K562 (cell line): ENCODE measurements around the gene APOBEC3A. TPM values are rescaled to one million over a fixed set of nuclear protein-coding genes. Genes with fewer than 3 reads are reported as not detected.
"Not testable (repeated sequence)": the region's sequence is repeated elsewhere in the genome, so short reads cannot be mapped to it uniquely, and the experiment has no call there.

Source experiments
- ATAC-seq: fragments of 200-7000 bp; cut with Tn5 transposase; 3 replicates; pipeline ENCODE4 v1.9.1; 2020; ENCODE audit warnings: moderate library complexity
- BruUV-seq: library from RNA; stranded (reverse); fragments of 400-500 nt; replicated peaks from 2 replicates; lab custom pipeline; 2021; lab: Mats Ljungman, UMichigan
- CTCF ChIA-PET: fragments of 300-600 bp; formaldehyde crosslinking; extraction: SDS; loops from one replicate; lab custom pipeline; 2021; ENCODE audit warnings: low intra/inter-chr PET ratio; lab: Yijun Ruan, JAX
- POLR2A ChIA-PET: fragments of 300-600, 350-650 bp; sonication (Branson Sonifier 250); formaldehyde crosslinking; extraction: SDS; loops from one replicate; lab custom pipeline; 2021; ENCODE audit warnings: antibody characterized with exemption, inconsistent platforms; lab: Yijun Ruan, JAX
- DNase-seq, 4 experiments: peaks; one replicate each; pipeline versions ENCODE4 v3.0.0 to v3.0.0-alpha.2; 2011 to 2018; ENCODE audit warnings: low spot score in 3 of 4, mixed read lengths in 3 of 4; ENCODE audit errors: extremely low read depth in 1 of 4
- FAIRE-seq: peaks from 2 replicates; lab custom pipeline; 2011; peaks lifted over from hg19 to GRCh38; lab: Jason Lieb, UNC
- H2AFZ ChIP-seq: 2 replicates; pipeline ENCODE4 v1.6.0; 2011; ENCODE audit warnings: low read depth, low read length, control low read depth, inconsistent platforms
- H3K27ac ChIP-seq: fragments of 200-600 bp; 3 replicates; pipeline ENCODE4 v1.8.0; 2011; ENCODE audit warnings: low read depth, mild to moderate bottlenecking, control low read depth, inconsistent platforms, low read length, moderate library complexity, mixed read lengths; ENCODE audit errors: extremely low read depth
- H3K27me3 ChIP-seq, 2 experiments: fragments of 300-600 bp in 1 of 2; 2 replicates in 1 of 2; 3 replicates in 1 of 2; pipeline versions ENCODE4 v1.6.0 to v1.8.0; 2011; ENCODE audit warnings: inconsistent platforms in 2 of 2, low read length in 2 of 2, mild to moderate bottlenecking in 1 of 2, mixed read lengths in 1 of 2, moderate library complexity in 1 of 2; ENCODE audit not compliant: control insufficient read depth in 2 of 2, insufficient read depth in 2 of 2
- H3K36me3 ChIP-seq: fragments of 300-600 bp; 3 replicates; pipeline ENCODE4 v1.8.0; 2011; ENCODE audit warnings: mild to moderate bottlenecking, low read length, inconsistent platforms; ENCODE audit not compliant: control insufficient read depth, insufficient read depth
- H3K4me1 ChIP-seq, 2 experiments: fragments of 200-600 bp in 1 of 2; replicated peaks in 1 of 2; 2 replicates in 1 of 2; 3 replicates in 1 of 2; pipeline versions ENCODE4 v1.5.1 to v1.8.0; 2011; ENCODE audit warnings: inconsistent platforms in 2 of 2, low read length in 2 of 2, mild to moderate bottlenecking in 1 of 2, mixed read lengths in 1 of 2, moderate library complexity in 1 of 2; ENCODE audit not compliant: control insufficient read depth in 2 of 2, insufficient read depth in 2 of 2
- H3K4me2 ChIP-seq: 2 replicates; pipeline ENCODE4 v1.6.1; 2011; ENCODE audit warnings: low read length, control low read depth, inconsistent platforms, mixed read lengths; ENCODE audit not compliant: insufficient read depth
- H3K4me3 ChIP-seq: fragments of 200-600 bp; sonication (generic), shearing (Covaris generic); 2 replicates; pipeline ENCODE4 v1.5.1; 2016; ENCODE audit warnings: control low read depth, inconsistent platforms
- H3K79me2 ChIP-seq: fragments of 200-600 bp; 3 replicates; pipeline ENCODE4 v1.8.0; 2011; ENCODE audit warnings: low read length, inconsistent platforms; ENCODE audit not compliant: control insufficient read depth, insufficient read depth
- H3K9ac ChIP-seq, 2 experiments: 2 replicates each; pipeline versions ENCODE4 v1.6.0 to v1.6.1; 2011; ENCODE audit warnings: low read depth in 2 of 2, low read length in 2 of 2, control low read depth in 1 of 2, inconsistent platforms in 1 of 2, mild to moderate bottlenecking in 1 of 2, mixed read lengths in 1 of 2; ENCODE audit not compliant: insufficient read depth in 1 of 2
- H3K9me1 ChIP-seq: one replicate; pipeline ENCODE4 v1.6.0; 2011; ENCODE audit warnings: inconsistent platforms, mild to moderate bottlenecking, low read length, moderate library complexity; ENCODE audit not compliant: control insufficient read depth, insufficient read depth
- H3K9me3 ChIP-seq: replicated peaks from 2 replicates; pipeline ENCODE4 v1.5.1; 2011; ENCODE audit warnings: low read depth, low read length, inconsistent platforms; ENCODE audit not compliant: control insufficient read depth, insufficient read depth
- H4K20me1 ChIP-seq: replicated peaks from 2 replicates; pipeline ENCODE4 v1.6.1; 2011; ENCODE audit warnings: low read length, inconsistent platforms, mixed read lengths; ENCODE audit not compliant: control insufficient read depth, insufficient read depth
- ATF2 ChIP-seq: sonication (generic); formaldehyde crosslinking; IDR thresholded peaks from 2 replicates; pipeline ENCODE4 v1.8.1; 2022; ENCODE audit warnings: missing genetic modification reagents
- PRDM10 ChIP-seq: fragments of 450-650 bp; IDR thresholded peaks from 2 replicates; pipeline ENCODE4 v1.6.1; 2018; ENCODE audit not compliant: partially characterized antibody
- SIN3A ChIP-seq, 2 experiments: fragments of 150-350 bp in 1 of 2; IDR thresholded peaks; 2 replicates each; pipeline ENCODE4 v1.6.1; 2011 to 2016; ENCODE audit warnings: borderline replicate concordance in 2 of 2, low read depth in 2 of 2, low read length in 2 of 2, mild to moderate bottlenecking in 2 of 2, moderate library complexity in 2 of 2; ENCODE audit not compliant: control insufficient read depth in 1 of 2
- ZFP36 ChIP-seq: fragments of 150-350 bp; IDR thresholded peaks from 2 replicates; pipeline ENCODE4 v1.6.1; 2018; ENCODE audit warnings: low read length, low read depth; ENCODE audit not compliant: partially characterized antibody
- ZNF133 ChIP-seq: fragments of 250-450 bp; sonication (Bioruptor Pico); IDR thresholded peaks from 2 replicates; pipeline ENCODE4 v1.4.0; 2020; ENCODE audit warnings: mild to moderate bottlenecking
- ZNF140 ChIP-seq: fragments of 250-450 bp; sonication (Bioruptor Pico); IDR thresholded peaks from 2 replicates; pipeline ENCODE4 v1.8.0; 2021; ENCODE audit warnings: moderate library complexity, mild to moderate bottlenecking, inconsistent platforms
- ZNF512 ChIP-seq: IDR thresholded peaks from 2 replicates; pipeline ENCODE4 v1.6.1; 2016; ENCODE audit warnings: missing genetic modification characterization, missing compliant biosample characterization
- WGBS: fragments of 100-300 bp; shearing (Covaris generic); methylation state at CpG from one replicate; pipeline ENCODE4 v1.1.6; 2016; ENCODE audit warnings: low coverage, mixed read lengths; ENCODE audit not compliant: insufficient coverage; ENCODE audit errors: missing lambda C conversion rate; 5-methylcytosine and 5-hydroxymethylcytosine counted together
- in situ Hi-C: fragments of 300-500 bp; cut with MboI; formaldehyde crosslinking; loops from 4 replicates; pipeline ENCODE4 v1.15.0; 2018; ENCODE audit warnings: inconsistent platforms, mixed read lengths
- intact Hi-C: fragments of 100-400 bp; cut with micrococcal nuclease; formaldehyde crosslinking; loops from 2 replicates; pipeline ENCODE4 v1.14.2; 2022
- polyA plus RNA-seq, 8 experiments: library from polyadenylated mRNA; depleted of rRNA in 4 of 8; stranded (reverse) in 5 of 8; unstranded in 3 of 8; fragments of >200 nt; fragmentation: Nextera tagmentation in 2 of 8; fragmentation: Illumina TruSeq in 1 of 8; extraction: Ambion mirVana in 2 of 8; extraction: Trizol in 1 of 8; gene quantifications; 2 replicates each; pipeline versions ENCODE4 v1.2.1 to v1.2.3, GENCODE V29; 2011 to 2014; ENCODE audit warnings: inconsistent platforms in 1 of 8, missing spikeins in 1 of 8
- total RNA-seq, 7 experiments: library from RNA; depleted of rRNA in 6 of 7; stranded (reverse); fragments of >200 nt in 6 of 7; fragmentation: Illumina TruSeq in 2 of 7; extraction: Trizol in 2 of 7; gene quantifications; 2 replicates each; pipeline versions ENCODE4 v1.2.1 to v1.2.3, GENCODE V29; 2011 to 2021; ENCODE audit warnings: low replicate concordance in 1 of 7

Gene APOBEC3A
- total and polyA plus RNA-seq, 9 of the 15 experiments (the other 6 are each of a cell fraction or from before 2014, with no cell fraction given) = 0.04 TPM; not detected in 8

- H3K9ac ChIP-seq, FAIRE-seq, H4K20me1 ChIP-seq, H3K4me2 ChIP-seq, intact Hi-C loops, H3K79me2 ChIP-seq, BruUV-seq, DNase-seq, H3K36me3 ChIP-seq, H3K4me3 ChIP-seq, in situ Hi-C loops, H3K27ac ChIP-seq, CTCF ChIA-PET, POLR2A ChIA-PET, H2AFZ ChIP-seq, H3K9me3 ChIP-seq, H3K9me1 ChIP-seq, ATAC-seq: not testable (repeated sequence)
- peak; percentile 85 for TF ChIP-seq ZNF512 (tag)
- Histone ChIP-seq H3K4me1 (peaks cover 3 to 12% of the 10 kb centered on the region in 2 experiments; a peak in 4 of 5 replicates), H3K27me3 (peaks cover 15 to 42% of the 10 kb centered on the region in 2 experiments)
These were observed 11.6 kb upstream of the APOBEC3A start for GRCh38 chr22:38945706-38946338.

- DNase-seq = no peak
- POLR2A ChIA-PET = no interaction called here
- Histone ChIP-seq H3K4me1 (peaks cover 5 to 14% of the 10 kb centered on the region in 2 experiments; a peak in 4 of 5 replicates), H3K4me3 (no peak overlapping the region), H3K4me2 (no peak overlapping the region), H2AFZ (no peak overlapping the region), H4K20me1 (0 out of 2 replicates have a peak, but pooled peaks cover 4% of the 10 kb centered on the region), H3K27me3 (peaks cover 15 to 42% of the 10 kb centered on the region in 2 experiments), H3K9me3 (no peaks in the 10 kb centered on the region), H3K9me1 (no peaks in the 10 kb centered on the region), H3K27ac (no peak overlapping the region), H3K9ac (0 out of 4 replicates have a peak overlapping the region, but pooled peaks of 1 of the 2 experiments have one; percentile 4), H3K36me3 (no peaks in the 10 kb centered on the region), H3K79me2 (no peaks in the 10 kb centered on the region)
- CTCF ChIA-PET = no interaction called here
- no peak for FAIRE-seq
- no TSS peak for BruUV-seq
- 26% methylated on average over 5 of the region's 8 CpGs for WGBS
- in situ Hi-C loops (no loop called here), intact Hi-C loops (no loop called here)
- ATAC-seq = no peak
- TF ChIP-seq SIN3A (IDR thresholded peaks at IDR 0.05; ENCODE audit: borderline replicate concordance in 2 of 2, control insufficient read depth in 1 of 2, low read depth in 2 of 2, low read length in 2 of 2) = no peak
- TF ChIP-seq ZNF140 (CRISPR knock-in tag) = no peak
- peak; percentile 67 for TF ChIP-seq PRDM10
- no peak for TF ChIP-seq ATF2
- TF ChIP-seq ZNF133 = no peak
- peak; percentile 84 for TF ChIP-seq ZFP36
These were observed 10.6 kb upstream of the APOBEC3A start for GRCh38 chr22:38946771-38947170.
